Heart right ventricle (tissue), 16 donors: ENCODE measurements around the gene HERPUD1. TPM values are rescaled to one million over a fixed set of nuclear protein-coding genes. Genes with fewer than 3 reads are reported as not detected.

Experiments used
- ATAC-seq, 8 donors: fragments of 200-7000 bp; cut with Tn5 transposase; one replicate each; pipeline ENCODE4 v1.9.1; 2020; ENCODE audit warnings: mild to moderate bottlenecking in 8 of 8, moderate library complexity in 8 of 8, moderate number of reproducible peaks in 1 of 8
- DNase-seq, 2 donors: peaks; one replicate each; pipeline ENCODE4 v3.0.0-alpha.2; 2020
- H3K27ac ChIP-seq, 10 donors: fragments of 200-600 bp; sonication (generic) in 2 of 10; one replicate each; pipeline versions ENCODE4 v1.5.0 to v1.8.0; 2020 to 2022; ENCODE audit warnings: mild to moderate bottlenecking in 3 of 10
- H3K27me3 ChIP-seq, 7 donors: fragments of 200-600 bp; one replicate each; pipeline ENCODE4 v1.8.0; 2021 to 2022; ENCODE audit warnings: mild to moderate bottlenecking in 2 of 7
- H3K36me3 ChIP-seq, 9 donors: fragments of 200-600 bp; sonication (generic) in 1 of 9; one replicate each; pipeline versions ENCODE4 v1.5.0 to v1.8.0; 2020 to 2022; ENCODE audit warnings: mild to moderate bottlenecking in 2 of 9
- H3K4me1 ChIP-seq, 9 donors: fragments of 200-600 bp; sonication (generic) in 1 of 9; one replicate each; pipeline versions ENCODE4 v1.5.0 to v1.8.0; 2020 to 2022; ENCODE audit warnings: mild to moderate bottlenecking in 4 of 9
- H3K4me3 ChIP-seq, 10 donors: fragments of 200-600 bp; sonication (generic) in 2 of 10; one replicate each; pipeline versions ENCODE4 v1.5.0 to v1.8.0; 2020 to 2022; ENCODE audit warnings: mild to moderate bottlenecking in 7 of 10, moderate library complexity in 2 of 10
- H3K9me3 ChIP-seq, 11 donors: fragments of 200-600 bp in 10 of 11; sonication (generic) in 2 of 11; one replicate each; pipeline versions ENCODE4 v1.5.0 to v1.8.0; 2013 to 2022; ENCODE audit warnings: mild to moderate bottlenecking in 2 of 11, control low read depth in 1 of 11, moderate library complexity in 1 of 11
- WGBS, 2 donors: extraction: QIAGEN DNeasy Blood & Tissue Kit; methylation state at CpG; one replicate each; pipeline ENCODE4 v1.1.7; 2013; ENCODE audit warnings: inconsistent platforms in 1 of 2; 5-methylcytosine and 5-hydroxymethylcytosine counted together
- intact Hi-C, 10 donors: fragments of 100-400 bp; cut with DNase I; formaldehyde crosslinking; loops; one replicate each; pipeline versions ENCODE4 v1.11.1 to v1.14.2; 2022
- polyA plus RNA-seq, 2 donors: library from polyadenylated mRNA; stranded (reverse); fragments of 200-250 nt; gene quantifications; one replicate each; pipeline ENCODE4 v1.2.3, GENCODE V29; 2013
- total RNA-seq, 10 donors: library from RNA; stranded (reverse); fragmentation: NEBNext Ultra II Directional in 3 of 10; extraction: Animal tissue kit (Norgen Biotek cat#: 25700) in 3 of 10; gene quantifications; one replicate each; pipeline versions ENCODE4 v1.2.1 to v1.2.4, GENCODE V29; 2021 to 2023
- TF ChIP-seq, protein P1 (sequence below), 9 donors: fragments of 200-600 bp; sonication (generic) in 2 of 9; IDR thresholded peaks; one replicate each; pipeline versions ENCODE4 v1.5.0 to v1.8.0; 2021 to 2022; ENCODE audit warnings: antibody characterized with exemption in 9 of 9, mild to moderate bottlenecking in 5 of 9, moderate library complexity in 1 of 9
- donor health status: Arrhythmogenic right ventricular cardiomyopathy.
- donor health status: ischemic (EF 13 %, LVEDD 7.1; RV severe dilation, severe dysfunction).
- donor health status: healthy with polysubstance abuse.
- donor health status: DM: no; HTN: yes; CAD: no.
- donor health status: DM: no; HTN: no; CAD: no.
- donor health status: ischemic (EF 25% LVEDD 6.9; RV normal size, moderate dysfunction).
- donor health status: ischemic (EF 25% LVEDD 5.7; RV mildly dilated, moderate dysfunction).
- donor health status: healthy.
- donor health status: DM: yes; HTN: yes; CAD: no.
- donor health status: Ischemic cardiomyopathy.
- donor health status: ischemic (EF 35%, LVEDD 5.7; RV mildly dilated, moderate dysfunction).
- donor health status: nonischemic (EF 11% LVEDD 7.7; RV severe dilation, severe dysfunction).
- donor health status: DM: yes; HTN: yes; CAD: no.
- donor health status: PGD.
- donor health status: ischemic (EF 29% LVEDD 5.4; RV normal size, mild dysfunction).
- donor health status: nonischemic (EF 23%, LVEDD 6.1; RV moderate dilation, normal function).

The HERPUD1 gene
- total and polyA plus RNA-seq, 12 donors = 29.6 to 175 (median 128) TPM

DNA sequence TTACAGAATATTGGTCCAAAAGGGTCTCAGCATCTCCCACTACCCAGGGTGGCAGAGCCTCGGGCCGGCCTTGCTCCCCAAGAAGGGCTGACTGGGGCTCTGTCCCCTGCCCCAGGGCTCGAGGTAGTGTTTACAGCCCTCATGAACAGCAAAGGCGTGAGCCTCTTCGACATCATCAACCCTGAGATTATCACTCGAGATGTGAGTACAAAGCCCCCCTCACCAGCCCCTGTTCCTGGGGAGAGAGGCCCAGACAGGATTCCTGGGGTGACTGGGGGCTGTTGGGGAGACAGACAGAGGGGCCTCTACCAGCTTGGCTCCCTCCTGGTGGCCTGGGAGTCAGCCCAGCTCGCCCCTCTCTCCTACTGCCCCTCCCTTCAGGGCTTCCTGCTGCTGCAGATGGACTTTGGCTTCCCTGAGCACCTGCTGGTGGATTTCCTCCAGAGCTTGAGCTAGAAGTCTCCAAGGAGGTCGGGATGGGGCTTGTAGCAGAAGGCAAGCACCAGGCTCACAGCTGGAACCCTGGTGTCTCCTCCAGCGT, 51.3 kb downstream of the HERPUD1 start:
- Histone ChIP-seq H3K27ac (no peak overlapping the region), H3K4me1 (peaks cover 9 to 69% (median 38%) of the 10 kb centered on the region in 9 donors), H3K36me3 (peaks cover 0 to 9% (median 0%) of the 10 kb centered on the region in 9 donors), H3K4me3 (no peak overlapping the region), H3K9me3 (no peaks in the 10 kb centered on the region), H3K27me3 (no peaks in the 10 kb centered on the region)
- ATAC-seq (no peak), DNase-seq (no peak)
- TF ChIP-seq, protein P1, sequence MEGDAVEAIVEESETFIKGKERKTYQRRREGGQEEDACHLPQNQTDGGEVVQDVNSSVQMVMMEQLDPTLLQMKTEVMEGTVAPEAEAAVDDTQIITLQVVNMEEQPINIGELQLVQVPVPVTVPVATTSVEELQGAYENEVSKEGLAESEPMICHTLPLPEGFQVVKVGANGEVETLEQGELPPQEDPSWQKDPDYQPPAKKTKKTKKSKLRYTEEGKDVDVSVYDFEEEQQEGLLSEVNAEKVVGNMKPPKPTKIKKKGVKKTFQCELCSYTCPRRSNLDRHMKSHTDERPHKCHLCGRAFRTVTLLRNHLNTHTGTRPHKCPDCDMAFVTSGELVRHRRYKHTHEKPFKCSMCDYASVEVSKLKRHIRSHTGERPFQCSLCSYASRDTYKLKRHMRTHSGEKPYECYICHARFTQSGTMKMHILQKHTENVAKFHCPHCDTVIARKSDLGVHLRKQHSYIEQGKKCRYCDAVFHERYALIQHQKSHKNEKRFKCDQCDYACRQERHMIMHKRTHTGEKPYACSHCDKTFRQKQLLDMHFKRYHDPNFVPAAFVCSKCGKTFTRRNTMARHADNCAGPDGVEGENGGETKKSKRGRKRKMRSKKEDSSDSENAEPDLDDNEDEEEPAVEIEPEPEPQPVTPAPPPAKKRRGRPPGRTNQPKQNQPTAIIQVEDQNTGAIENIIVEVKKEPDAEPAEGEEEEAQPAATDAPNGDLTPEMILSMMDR (IDR thresholded peaks at IDR 0.05) = no peak
- WGBS, 2 donors = 68 to 71% methylated on average over 9 of the region's 9 CpGs
- intact Hi-C loops = no loop called here

DNA sequence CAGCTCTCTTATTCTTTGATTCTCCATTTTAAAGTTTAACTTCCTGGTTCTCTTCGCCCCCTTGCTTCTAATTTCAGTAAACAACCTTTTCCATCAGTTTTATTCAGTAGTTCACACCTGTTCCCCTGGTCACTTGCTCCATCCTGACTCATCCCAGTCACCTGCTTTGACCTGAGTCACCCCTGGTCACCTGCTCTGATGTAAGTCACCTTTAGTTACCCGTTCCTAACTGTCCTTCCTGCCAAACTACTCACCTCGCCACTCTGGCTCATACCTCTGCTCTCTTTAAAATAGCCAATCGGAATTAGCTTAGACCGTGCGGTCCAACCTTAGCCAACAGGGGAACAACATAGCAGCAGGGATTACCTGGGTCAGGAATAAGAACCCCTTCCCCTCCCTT, 52.7 kb downstream of the HERPUD1 start:
- TF ChIP-seq, protein P1 (IDR thresholded peaks at IDR 0.05) = no peak

DNA sequence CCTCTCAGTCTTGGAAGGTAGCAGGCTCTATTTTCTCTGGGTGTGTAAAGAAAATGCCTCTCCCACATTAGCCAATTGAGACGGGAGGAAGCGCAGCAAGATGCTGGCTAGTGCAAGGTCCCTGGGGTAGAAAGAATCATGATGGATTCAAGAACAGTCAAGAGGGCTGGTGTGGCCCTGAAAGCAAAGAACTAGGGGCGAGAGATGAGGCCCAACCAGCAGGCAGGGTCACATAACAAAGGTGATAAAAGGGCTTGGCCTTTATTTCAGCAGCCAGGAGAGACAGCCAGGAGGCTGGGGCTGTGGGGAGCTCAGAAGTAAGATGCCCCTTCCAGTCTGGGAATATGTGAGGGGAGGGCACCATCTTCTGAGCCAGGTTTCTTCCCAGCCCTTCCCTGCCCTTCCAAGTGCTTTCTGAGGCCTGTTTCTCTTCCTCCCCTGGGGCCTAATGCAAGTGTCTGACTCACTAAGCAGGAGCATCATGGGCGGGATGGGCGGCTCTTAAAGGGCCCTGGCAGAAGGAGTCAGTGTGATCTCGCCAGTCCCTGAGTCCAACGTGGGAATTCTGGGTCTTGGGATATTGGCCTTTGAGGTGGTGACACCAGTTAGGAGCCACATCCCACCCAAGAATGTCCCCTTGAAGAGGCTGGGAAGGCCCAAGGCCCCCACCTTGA, 53.5 kb downstream of the HERPUD1 start:
- no peak overlapping the region for H3K4me3 ChIP-seq
- WGBS, 2 donors = 53 to 55% methylated on average over 7 of the region's 7 CpGs
- H3K27me3 ChIP-seq = no peaks in the 10 kb centered on the region
- peak; percentile 56 to 65 for DNase-seq
- TF ChIP-seq, protein P1 (IDR thresholded peaks at IDR 0.05) = no peak
- peaks cover 0 to 9% (median 0%) of the 10 kb centered on the region in 9 donors for H3K36me3 ChIP-seq
- peak in 5 of 8 donors; percentile 37 to 67 (median 54) for ATAC-seq
- H3K27ac ChIP-seq = peak overlapping the region in 9 of 10 donors; percentile 54 to 75 (median 65)
- H3K4me1 ChIP-seq = peaks cover 9 to 66% (median 52%) of the 10 kb centered on the region in 9 donors
- intact Hi-C loops = no loop called here
- H3K9me3 ChIP-seq = no peaks in the 10 kb centered on the region

More for the DNA sequence above, 52.7 kb downstream of the HERPUD1 start:
- Histone ChIP-seq H3K9me3 (no peaks in the 10 kb centered on the region), H3K4me1 (peaks cover 9 to 66% (median 44%) of the 10 kb centered on the region in 9 donors), H3K4me3 (no peak overlapping the region), H3K27ac (peak overlapping the region in 3 of 10 donors; percentile 54 to 66 (median 65)), H3K36me3 (peaks cover 0 to 9% (median 0%) of the 10 kb centered on the region in 9 donors), H3K27me3 (no peaks in the 10 kb centered on the region)
- ATAC-seq (no peak), DNase-seq (no peak)
- intact Hi-C loops = no loop called here
- WGBS, 2 donors = 91% methylated on average over 6 of the region's 6 CpGs

DNA sequence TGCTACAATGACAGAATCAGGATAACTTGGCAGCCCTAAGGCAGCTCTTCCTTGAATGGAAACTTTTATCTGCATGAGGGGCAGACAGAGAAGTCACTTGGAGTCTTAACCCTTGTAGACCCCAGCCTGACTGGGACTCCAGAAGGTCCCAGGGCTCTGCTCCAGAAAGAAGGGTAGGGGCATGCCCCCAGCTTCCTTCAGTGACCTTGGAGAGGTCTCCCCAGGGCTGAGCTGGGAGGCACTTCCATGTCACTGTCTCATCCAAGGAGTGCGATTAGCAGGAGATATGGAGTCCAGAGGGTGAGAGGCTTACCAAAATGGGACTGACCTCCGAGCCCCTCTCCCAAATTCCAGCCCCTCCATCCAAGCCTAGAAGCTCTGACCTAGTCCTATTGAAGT, 54.0 kb downstream of the HERPUD1 start:
- ATAC-seq (no peak), DNase-seq (no peak)
- TF ChIP-seq, protein P1 (IDR thresholded peaks at IDR 0.05) = no peak
- Histone ChIP-seq H3K27me3 (no peaks in the 10 kb centered on the region), H3K4me1 (peaks cover 11 to 71% (median 56%) of the 10 kb centered on the region in 9 donors), H3K9me3 (no peaks in the 10 kb centered on the region), H3K4me3 (no peak overlapping the region), H3K36me3 (peaks cover 0 to 13% (median 0%) of the 10 kb centered on the region in 9 donors), H3K27ac (peak overlapping the region in 9 of 10 donors; percentile 54 to 75 (median 65))
- intact Hi-C loops = no loop called here
- WGBS, 2 donors = 52 to 59% methylated on average over 2 of the region's 2 CpGs
